GM10266 (cell line): ENCODE measurements around the gene MSANTD3.
"Not testable (repeated sequence)": the region's sequence is repeated elsewhere in the genome, so short reads cannot be mapped to it uniquely, and the experiment has no call there.

ENCODE experiments used
- DNase-seq: peaks from one replicate; pipeline ENCODE4 v3.0.0; 2012; ENCODE audit errors: extremely low spot score
- CTCF ChIP-seq: IDR thresholded peaks from 2 replicates; pipeline ENCODE4 v1.5.1; 2012; ENCODE audit warnings: mild to moderate bottlenecking, low read depth; ENCODE audit not compliant: control insufficient read depth, insufficient read depth; ENCODE audit errors: missing control alignments

The MSANTD3 gene

GRCh38 chr9:100419166-100419565 is 7.8 kb upstream of the MSANTD3 start:
- no peak for DNase-seq
- no peak for TF ChIP-seq CTCF

- not testable (repeated sequence) for DNase-seq
Observed at GRCh38 chr9:100421116-100421515, 5.8 kb upstream of the MSANTD3 start.

DNA sequence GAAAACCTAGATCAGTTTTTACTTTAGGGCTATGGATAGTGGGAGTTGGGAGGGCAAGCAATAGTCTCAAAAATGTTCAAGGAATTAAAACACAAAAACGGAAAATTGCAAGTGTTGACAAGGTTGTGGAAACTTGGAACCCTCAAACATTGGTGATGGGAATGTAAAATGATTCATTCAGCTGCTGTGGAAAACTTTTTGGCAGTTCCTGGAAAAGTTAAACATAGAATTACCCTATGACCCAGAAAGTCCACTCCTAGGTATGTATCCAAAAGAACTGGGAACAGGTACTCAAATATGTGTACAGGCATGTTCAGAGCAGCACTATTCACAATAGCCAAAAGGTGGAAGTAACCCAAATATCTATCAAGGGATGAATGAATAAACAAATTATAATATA is 1.2 kb upstream of the MSANTD3 start:
- no peak for TF ChIP-seq CTCF
- no peak for DNase-seq

DNA sequence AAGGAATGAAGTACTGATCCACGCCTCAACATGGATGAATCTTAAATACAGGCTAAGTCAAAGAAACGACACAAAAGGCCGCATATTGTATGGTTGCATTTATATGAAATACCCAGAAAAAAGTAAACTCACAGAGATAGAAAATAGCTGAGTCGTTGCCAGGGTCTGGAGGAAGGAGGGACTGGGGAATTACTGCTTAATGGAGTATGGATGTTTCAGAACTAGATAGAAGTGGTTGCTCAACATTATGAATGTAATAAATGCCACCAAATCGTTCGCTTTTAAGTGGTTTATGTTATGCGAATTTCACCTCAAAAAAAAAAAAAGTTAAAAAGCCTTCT is 784 bp upstream of the MSANTD3 start:
- DNase-seq, result no peak
- TF ChIP-seq CTCF, result no peak

GRCh38 chr9:100427366-100428263 is 672 bp downstream of the MSANTD3 start:
- TF ChIP-seq CTCF, result no peak
- no peak for DNase-seq

DNA sequence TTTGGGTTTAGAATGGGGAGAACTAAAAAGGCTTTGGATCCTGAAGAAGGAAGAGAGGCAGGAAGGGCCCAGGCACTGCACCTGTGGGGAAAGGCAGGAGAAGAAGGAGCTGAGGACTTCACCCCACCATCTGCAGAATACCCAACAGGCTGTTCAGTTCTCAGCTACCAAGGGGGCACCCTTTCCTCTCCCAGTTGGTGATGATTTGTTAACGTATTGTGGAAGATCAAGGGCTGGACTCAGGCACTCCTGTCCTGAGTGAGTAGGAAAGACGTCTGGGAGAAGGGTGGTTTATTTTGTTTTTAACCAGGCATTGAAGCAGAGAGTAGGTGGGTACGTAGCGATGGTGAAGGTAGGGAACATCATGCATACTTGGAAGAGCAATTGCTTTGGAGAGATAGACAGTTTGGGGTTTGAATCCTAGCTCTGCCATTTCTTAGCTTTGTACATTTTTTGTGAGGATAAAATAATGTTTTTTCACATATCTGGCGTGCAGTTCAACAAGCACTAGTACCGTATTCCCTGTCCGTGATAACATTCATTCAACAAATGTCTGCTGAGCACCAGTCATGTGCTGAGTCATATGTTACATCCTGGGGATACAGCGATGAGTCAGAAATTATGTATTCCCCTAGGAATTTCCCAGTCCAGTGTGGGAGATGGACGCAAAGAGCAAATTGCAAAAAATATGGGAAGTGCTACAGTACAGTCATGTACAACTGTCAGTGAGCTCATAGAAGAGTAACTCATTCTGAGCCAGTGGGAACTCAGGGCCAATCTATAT is 2.1 kb downstream of the MSANTD3 start:
- TF ChIP-seq CTCF, result no peak
- no peak for DNase-seq

GRCh38 chr9:100430286-100430940 is 3.5 kb downstream of the MSANTD3 start:
- TF ChIP-seq CTCF, result no peak
- no peak for DNase-seq
